CD8-positive, alpha-beta memory T cell (primary cell): ENCODE data around the gene KDM2A. TPM values are rescaled to one million over a fixed set of nuclear protein-coding genes. Genes with fewer than 3 reads are reported as not detected.
A peak's percentile ranks its signal among the peaks of the same experiment; 100 is the strongest.
"Not testable (repeated sequence)": the region's sequence is repeated elsewhere in the genome, so short reads cannot be mapped to it uniquely, and the experiment has no call there.

ENCODE experiments used
- CTCF ChIA-PET: fragments of 350-600 bp; sonication (Branson Sonifier 250); formaldehyde crosslinking; loops from one replicate; lab custom pipeline; 2021; ENCODE audit warnings: antibody characterized with exemption; lab: Charles Lee
- POLR2A ChIA-PET: fragments of 350-600 bp; sonication (Branson Sonifier 250); formaldehyde crosslinking; loops from one replicate; lab custom pipeline; 2021; ENCODE audit warnings: antibody characterized with exemption; lab: Charles Lee
- DNase-seq, 5 donors: peaks; one replicate each; pipeline versions ENCODE4 v3.0.0 to v3.0.0-alpha.2; 2020 to 2022; ENCODE audit warnings: mixed read lengths in 1 of 5
- H3K27ac ChIP-seq: one replicate; pipeline ENCODE4 v1.7.0; 2013; ENCODE audit warnings: low read depth, mild to moderate bottlenecking, low read length, moderate library complexity
- H3K27me3 ChIP-seq: 2 replicates; pipeline ENCODE4 v1.7.0; 2013; ENCODE audit warnings: low read length, mild to moderate bottlenecking; ENCODE audit not compliant: insufficient read depth, poor library complexity, severe bottlenecking
- H3K36me3 ChIP-seq: 2 replicates; pipeline ENCODE4 v1.7.0; 2013; ENCODE audit warnings: mild to moderate bottlenecking, low read length, moderate library complexity; ENCODE audit not compliant: insufficient read depth
- H3K4me1 ChIP-seq: 2 replicates; pipeline ENCODE4 v1.7.0; 2013; ENCODE audit warnings: mild to moderate bottlenecking, low read length, moderate library complexity; ENCODE audit not compliant: insufficient read depth
- H3K4me3 ChIP-seq: 2 replicates; pipeline ENCODE4 v1.7.0; 2013; ENCODE audit warnings: mild to moderate bottlenecking, low read length
- H3K9me3 ChIP-seq: 2 replicates; pipeline ENCODE4 v1.7.0; 2013; ENCODE audit warnings: mild to moderate bottlenecking, low read length
- H3K27ac Mint-ChIP-seq, 8 donors: one replicate each; pipeline ENCODE4 v1.8.0; 2020 to 2021; ENCODE audit warnings: mixed read lengths in 8 of 8, mild to moderate bottlenecking in 6 of 8, inconsistent platforms in 3 of 8, moderate library complexity in 3 of 8
- H3K27me3 Mint-ChIP-seq, 2 donors: one replicate each; pipeline ENCODE4 v1.8.0; 2020 to 2021; ENCODE audit warnings: mixed read lengths in 2 of 2, mild to moderate bottlenecking in 1 of 2, moderate library complexity in 1 of 2
- H3K36me3 Mint-ChIP-seq, 3 donors: one replicate each; pipeline ENCODE4 v1.8.0; 2020 to 2021; ENCODE audit warnings: mixed read lengths in 3 of 3, inconsistent platforms in 1 of 3, mild to moderate bottlenecking in 1 of 3
- H3K4me1 Mint-ChIP-seq, 3 donors: one replicate each; pipeline ENCODE4 v1.8.0; 2020 to 2021; ENCODE audit warnings: mixed read lengths in 3 of 3, inconsistent platforms in 1 of 3, mild to moderate bottlenecking in 1 of 3
- H3K4me3 Mint-ChIP-seq, 7 donors: one replicate each; pipeline ENCODE4 v1.8.0; 2020 to 2021; ENCODE audit warnings: mixed read lengths in 7 of 7, mild to moderate bottlenecking in 6 of 7, moderate library complexity in 4 of 7, inconsistent platforms in 2 of 7
- H3K9me3 Mint-ChIP-seq, 5 donors: one replicate each; pipeline ENCODE4 v1.8.0; 2020 to 2022; ENCODE audit warnings: mixed read lengths in 5 of 5, mild to moderate bottlenecking in 3 of 5, moderate library complexity in 2 of 5, inconsistent platforms in 1 of 5
- polyA plus RNA-seq: library from polyadenylated mRNA; unstranded; fragments of 300-500 nt; fragmentation: Illumina TruSeq; gene quantifications from one replicate; pipeline ENCODE4 v1.2.3, GENCODE V29; 2021
- total RNA-seq, 2 experiments: library from RNA; stranded (reverse); gene quantifications; one replicate each; pipeline ENCODE4 v1.2.3, GENCODE V29; 2021

The KDM2A gene
- total and polyA plus RNA-seq, 3 experiments from 2014 or later = 20.4 to 107 (median 101) TPM

- H3K9me3 Mint-ChIP-seq = no peaks in the 10 kb centered on the region
- CTCF ChIA-PET = no interaction called here
- peak overlapping the region in 1 of 7 donors; percentile 13 for H3K4me3 Mint-ChIP-seq
- peak overlapping the region in 2 of 8 donors; percentile 29 to 30 for H3K27ac Mint-ChIP-seq
- no peaks in the 10 kb centered on the region for H3K27me3 Mint-ChIP-seq
- H3K36me3 Mint-ChIP-seq = peaks cover 0 to 72% (median 17%) of the 10 kb centered on the region in 3 donors
- Histone ChIP-seq H3K36me3 (peaks cover 33% of the 10 kb centered on the region), H3K27me3 (no peaks in the 10 kb centered on the region), H3K4me1 (no peaks in the 10 kb centered on the region), H3K4me3 (no peak overlapping the region), H3K9me3 (no peaks in the 10 kb centered on the region), H3K27ac (no peak overlapping the region)
- peak in 1 of 5 donors; percentile 35 for DNase-seq
- POLR2A ChIA-PET = interaction anchor here (0.6 kb wide), 1 partner anchor 239 kb away, joined by 7 read pairs; no protein-coding TSS in a partner anchor
- peaks cover 3 to 7% (median 5%) of the 10 kb centered on the region in 3 donors for H3K4me1 Mint-ChIP-seq
Measured at GRCh38 chr11:67213178-67213621, 94.1 kb downstream of the KDM2A start.

- H3K9me3 Mint-ChIP-seq = no peaks in the 10 kb centered on the region
- H3K27me3 Mint-ChIP-seq = no peaks in the 10 kb centered on the region
- Histone ChIP-seq H3K36me3 (peaks cover 44% of the 10 kb centered on the region), H3K27ac (no peak overlapping the region), H3K4me3 (no peak overlapping the region), H3K27me3 (no peaks in the 10 kb centered on the region), H3K4me1 (peaks cover 4% of the 10 kb centered on the region), H3K9me3 (no peaks in the 10 kb centered on the region)
- ChIA-PET CTCF (no interaction called here), POLR2A (no interaction called here)
- H3K27ac Mint-ChIP-seq = no peak overlapping the region
- peaks cover 3 to 76% (median 9%) of the 10 kb centered on the region in 3 donors for H3K36me3 Mint-ChIP-seq
- H3K4me1 Mint-ChIP-seq = peaks cover 15 to 20% (median 15%) of the 10 kb centered on the region in 3 donors
- H3K4me3 Mint-ChIP-seq = no peak overlapping the region
- DNase-seq = no peak
Measured at GRCh38 chr11:67227726-67228125, 108.7 kb downstream of the KDM2A start.

GRCh38 chr11:67230406-67230805 is 111.3 kb downstream of the KDM2A start:
- H3K36me3 ChIP-seq = peaks cover 37% of the 10 kb centered on the region
- peaks cover 4% of the 10 kb centered on the region for H3K4me1 ChIP-seq
- DNase-seq = no peak
- Mint-ChIP-seq H3K4me1 (peaks cover 24 to 33% (median 27%) of the 10 kb centered on the region in 3 donors), H3K27me3 (no peaks in the 10 kb centered on the region), H3K9me3 (no peaks in the 10 kb centered on the region), H3K27ac (peak overlapping the region; percentile 6 to 70 (median 54)), H3K4me3 (no peak overlapping the region), H3K36me3 (peaks cover 3 to 67% (median 13%) of the 10 kb centered on the region in 3 donors)
- ChIA-PET CTCF (interaction anchor here (1.4 kb wide), 1 partner anchor 10 kb away, joined by 4 read pairs; no protein-coding TSS in a partner anchor), POLR2A (interaction anchor here (0.5 to 1.4 kb wide), 3 partner anchors 9 to 385 kb away, joined by 3 to 9 read pairs (median 3); no protein-coding TSS in a partner anchor)
- no peaks in the 10 kb centered on the region for H3K27me3 ChIP-seq
- no peak overlapping the region for H3K27ac ChIP-seq
- H3K9me3 ChIP-seq = no peaks in the 10 kb centered on the region
- H3K4me3 ChIP-seq = no peak overlapping the region

GRCh38 chr11:67230886-67231285 is 111.8 kb downstream of the KDM2A start:
- Mint-ChIP-seq H3K4me1 (peaks cover 24 to 33% (median 27%) of the 10 kb centered on the region in 3 donors), H3K27ac (peak overlapping the region in 3 of 8 donors; percentile 6 to 61 (median 42)), H3K36me3 (peaks cover 3 to 69% (median 13%) of the 10 kb centered on the region in 3 donors), H3K9me3 (no peaks in the 10 kb centered on the region), H3K27me3 (no peaks in the 10 kb centered on the region), H3K4me3 (no peak overlapping the region)
- no peaks in the 10 kb centered on the region for H3K9me3 ChIP-seq
- no peaks in the 10 kb centered on the region for H3K27me3 ChIP-seq
- CTCF ChIA-PET = interaction anchor here (1.4 kb wide), 1 partner anchor 9 kb away, joined by 4 read pairs; no protein-coding TSS in a partner anchor
- H3K4me1 ChIP-seq = peaks cover 4% of the 10 kb centered on the region
- H3K27ac ChIP-seq = no peak overlapping the region
- H3K4me3 ChIP-seq = no peak overlapping the region
- POLR2A ChIA-PET = interaction anchor here (0.5 to 1.4 kb wide), 3 partner anchors 9 to 384 kb away, joined by 3 to 9 read pairs (median 3); no protein-coding TSS in a partner anchor
- no peak for DNase-seq
- peaks cover 37% of the 10 kb centered on the region for H3K36me3 ChIP-seq

- Mint-ChIP-seq H3K4me1 (peaks cover 30 to 41% (median 37%) of the 10 kb centered on the region in 3 donors), H3K27me3 (no peaks in the 10 kb centered on the region), H3K36me3 (peaks cover 3 to 52% (median 7%) of the 10 kb centered on the region in 3 donors), H3K9me3 (no peaks in the 10 kb centered on the region), H3K4me3 (peak overlapping the region in 1 of 7 donors; percentile 78), H3K27ac (peak overlapping the region in 6 of 8 donors; percentile 41 to 88 (median 66))
- H3K36me3 ChIP-seq = peaks cover 20% of the 10 kb centered on the region
- H3K27ac ChIP-seq = no peak overlapping the region
- H3K4me1 ChIP-seq = peaks cover 10% of the 10 kb centered on the region
- H3K27me3 ChIP-seq = no peaks in the 10 kb centered on the region
- no peak overlapping the region for H3K4me3 ChIP-seq
- POLR2A ChIA-PET = no interaction called here
- no peaks in the 10 kb centered on the region for H3K9me3 ChIP-seq
- no peak for DNase-seq
- CTCF ChIA-PET = interaction anchor here (1.0 to 1.5 kb wide), 3 partner anchors 23 to 94 kb away, joined by 3 to 5 read pairs (median 5); no protein-coding TSS in a partner anchor
Measured at GRCh38 chr11:67233584-67234190, 114.6 kb downstream of the KDM2A start.

- peak overlapping the region in 6 of 8 donors; percentile 40 to 88 (median 58) for H3K27ac Mint-ChIP-seq
- H3K4me1 ChIP-seq = peaks cover 19% of the 10 kb centered on the region
- H3K36me3 Mint-ChIP-seq = peaks cover 0 to 43% (median 4%) of the 10 kb centered on the region in 3 donors
- POLR2A ChIA-PET = interaction anchor here (0.6 kb wide), 1 partner anchor 119 kb away, joined by 3 read pairs; the partner anchor contains the start of gene POLD4
- H3K27me3 Mint-ChIP-seq, CTCF ChIA-PET, DNase-seq, H3K27ac ChIP-seq, H3K4me3 ChIP-seq, H3K27me3 ChIP-seq, H3K4me3 Mint-ChIP-seq, H3K9me3 ChIP-seq, H3K9me3 Mint-ChIP-seq: not testable (repeated sequence)
- H3K4me1 Mint-ChIP-seq = peaks cover 36 to 50% (median 46%) of the 10 kb centered on the region in 3 donors
- peaks cover 11% of the 10 kb centered on the region for H3K36me3 ChIP-seq
Measured at GRCh38 chr11:67234571-67234970, 115.5 kb downstream of the KDM2A start.

- peaks cover 2% of the 10 kb centered on the region for H3K36me3 ChIP-seq
- no peak overlapping the region for H3K4me3 ChIP-seq
- Mint-ChIP-seq H3K27me3 (peaks cover 0 to under 1% of the 10 kb centered on the region in 2 donors), H3K36me3 (peaks cover under 1 to 42% (median 9%) of the 10 kb centered on the region in 3 donors), H3K27ac (no peak overlapping the region), H3K9me3 (no peaks in the 10 kb centered on the region), H3K4me1 (peaks cover 41 to 50% (median 48%) of the 10 kb centered on the region in 3 donors), H3K4me3 (no peak overlapping the region)
- no peaks in the 10 kb centered on the region for H3K9me3 ChIP-seq
- DNase-seq = no peak
- CTCF ChIA-PET = no interaction called here
- H3K27ac ChIP-seq = no peak overlapping the region
- no peaks in the 10 kb centered on the region for H3K27me3 ChIP-seq
- POLR2A ChIA-PET = no interaction called here
- H3K4me1 ChIP-seq = peaks cover 29% of the 10 kb centered on the region
Measured at GRCh38 chr11:67237574-67237973, 118.5 kb downstream of the KDM2A start.
